GM21717 (cell line): ENCODE results near the gene XPO6.

ENCODE experiments used
- ATAC-seq: cut with Tn5 transposase; IDR thresholded peaks from one replicate; pipeline ENCODE4 v1.9.1; 2021; ENCODE audit warnings: mild to moderate bottlenecking, moderate library complexity; ENCODE audit not compliant: unreplicated experiment

Gene XPO6

DNA sequence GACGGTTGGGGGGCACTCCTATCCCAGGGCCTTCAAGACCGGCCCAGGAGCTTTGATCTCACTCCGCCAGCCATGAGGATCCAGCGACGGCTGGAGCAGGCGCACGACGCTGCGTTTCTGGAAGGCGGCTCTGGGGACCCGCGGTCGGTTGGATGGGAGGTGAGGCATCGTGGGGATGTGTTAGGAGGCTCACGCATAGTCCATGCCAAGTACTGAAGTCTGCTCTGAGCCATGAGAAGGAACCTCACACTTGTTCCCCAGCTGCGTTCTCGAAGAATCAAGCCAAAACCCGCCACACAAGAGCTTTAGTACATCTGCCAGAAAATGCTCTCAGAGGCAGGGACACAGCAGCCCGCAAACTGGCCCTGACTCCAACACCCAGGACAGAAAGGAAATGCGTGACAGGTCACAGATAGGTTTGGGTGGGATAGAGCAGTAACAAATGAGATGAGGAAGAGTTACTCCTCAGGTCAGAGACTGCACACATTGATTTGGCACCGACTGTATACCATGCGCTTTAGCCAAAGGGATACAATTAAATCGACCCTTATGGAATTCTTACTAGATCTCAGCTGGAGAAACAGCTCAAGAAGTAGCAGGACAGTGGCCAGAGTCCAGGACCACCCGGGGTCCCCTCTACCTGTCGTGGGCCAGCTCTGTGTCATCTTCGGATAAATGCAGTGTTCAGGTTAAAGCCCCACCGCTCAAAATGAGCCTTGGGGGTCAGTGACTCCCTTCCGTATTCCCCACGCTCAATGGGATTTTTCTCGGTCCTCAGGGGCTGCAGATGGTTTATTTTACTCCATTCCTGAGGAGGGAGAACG is 141.6 kb downstream of the XPO6 start:
- no peak for ATAC-seq

DNA sequence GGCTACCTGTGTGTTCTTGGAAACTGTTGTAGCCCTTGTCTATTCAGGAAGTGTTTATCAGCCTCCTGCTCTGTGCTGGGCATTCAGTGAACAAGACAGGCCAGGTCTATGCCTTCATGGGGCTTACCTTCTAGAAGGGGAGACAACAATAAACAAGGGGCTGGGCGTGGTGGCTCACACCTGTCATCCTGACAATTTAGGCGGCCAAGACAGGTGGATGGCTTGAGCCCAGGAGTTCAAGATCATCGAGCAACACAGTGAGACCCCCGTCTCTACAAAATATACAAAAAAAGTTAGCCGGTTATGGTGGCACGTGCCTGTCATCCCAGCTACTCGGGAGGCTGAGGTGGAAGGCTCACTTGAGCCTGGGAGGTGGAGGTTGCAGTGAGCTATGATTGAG is 142.8 kb downstream of the XPO6 start:
- no peak for ATAC-seq

- no peak for ATAC-seq
These were observed 144.0 kb downstream of the XPO6 start for GRCh38 chr16:28067604-28068379.

- no peak for ATAC-seq
These were observed 147.0 kb downstream of the XPO6 start for GRCh38 chr16:28064706-28065249.

DNA sequence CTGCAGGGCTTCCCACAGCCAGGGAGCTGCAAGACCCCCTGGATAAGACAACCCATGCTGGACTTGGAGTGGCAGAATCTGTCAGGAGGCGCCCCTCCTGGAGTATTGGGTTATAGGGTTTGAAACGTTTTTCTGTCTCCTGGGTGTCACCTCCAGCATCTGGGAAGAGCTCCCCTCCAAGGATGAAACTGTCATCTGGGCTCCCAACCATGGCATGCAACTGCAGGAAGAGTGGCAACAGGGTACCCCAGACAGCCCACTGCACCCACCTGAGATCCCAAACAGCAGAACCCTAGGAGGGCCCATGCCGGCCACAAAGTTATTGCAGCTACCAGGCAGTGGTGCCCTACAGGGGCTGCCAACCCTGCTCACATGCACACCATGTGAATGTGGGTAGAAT is 147.6 kb downstream of the XPO6 start:
- ATAC-seq = no peak

- no peak for ATAC-seq
These were observed 148.1 kb downstream of the XPO6 start, which contains the start of gene GSG1L for GRCh38 chr16:28063591-28064061. GSG1L (minus strand) TSS chr16:28063714; CDS start chr16:28063424, 290 bp downstream.

- ATAC-seq = no peak
These were observed 148.8 kb downstream of the XPO6 start for GRCh38 chr16:28062847-28063521.

GRCh38 chr16:28062261-28062846 is 149.4 kb downstream of the XPO6 start:
- ATAC-seq = no peak

DNA sequence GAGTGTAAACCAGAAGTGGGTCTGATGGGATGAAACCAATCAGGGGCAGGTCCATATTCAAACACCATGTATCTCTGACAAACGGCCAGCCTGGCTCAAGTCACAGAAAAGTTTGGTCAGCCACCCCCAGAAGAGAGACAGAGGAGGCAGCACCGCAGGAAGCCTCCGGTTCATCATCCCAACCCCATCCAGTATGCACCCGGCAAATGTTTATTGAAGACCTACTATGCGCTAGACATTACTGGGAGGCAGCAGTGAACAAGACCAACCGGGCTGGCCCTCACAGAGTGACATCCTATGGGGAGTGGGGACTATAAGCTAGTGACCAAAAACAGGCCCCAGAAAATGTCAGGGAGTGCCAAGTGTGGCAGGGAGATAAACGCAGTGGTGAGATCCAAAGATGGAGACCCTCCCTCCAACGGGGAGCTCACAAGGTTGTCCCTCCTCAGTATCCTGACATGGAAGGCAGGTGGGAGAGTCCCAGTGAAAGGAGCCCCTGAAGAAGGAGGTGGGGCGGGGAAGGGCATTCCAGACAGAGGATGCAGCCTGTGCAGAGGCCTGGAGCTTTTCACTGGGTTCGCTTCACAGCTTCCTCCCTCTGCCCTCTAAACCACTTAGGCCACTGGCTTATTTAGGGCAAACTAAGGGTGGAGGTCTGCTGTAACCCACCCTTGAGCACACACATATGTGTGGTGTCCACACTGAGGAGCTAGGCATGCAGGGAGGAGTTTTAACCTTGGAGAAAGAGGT is 150.2 kb downstream of the XPO6 start:
- ATAC-seq = no peak

GRCh38 chr16:28059841-28060575 is 151.8 kb downstream of the XPO6 start:
- no peak for ATAC-seq

DNA sequence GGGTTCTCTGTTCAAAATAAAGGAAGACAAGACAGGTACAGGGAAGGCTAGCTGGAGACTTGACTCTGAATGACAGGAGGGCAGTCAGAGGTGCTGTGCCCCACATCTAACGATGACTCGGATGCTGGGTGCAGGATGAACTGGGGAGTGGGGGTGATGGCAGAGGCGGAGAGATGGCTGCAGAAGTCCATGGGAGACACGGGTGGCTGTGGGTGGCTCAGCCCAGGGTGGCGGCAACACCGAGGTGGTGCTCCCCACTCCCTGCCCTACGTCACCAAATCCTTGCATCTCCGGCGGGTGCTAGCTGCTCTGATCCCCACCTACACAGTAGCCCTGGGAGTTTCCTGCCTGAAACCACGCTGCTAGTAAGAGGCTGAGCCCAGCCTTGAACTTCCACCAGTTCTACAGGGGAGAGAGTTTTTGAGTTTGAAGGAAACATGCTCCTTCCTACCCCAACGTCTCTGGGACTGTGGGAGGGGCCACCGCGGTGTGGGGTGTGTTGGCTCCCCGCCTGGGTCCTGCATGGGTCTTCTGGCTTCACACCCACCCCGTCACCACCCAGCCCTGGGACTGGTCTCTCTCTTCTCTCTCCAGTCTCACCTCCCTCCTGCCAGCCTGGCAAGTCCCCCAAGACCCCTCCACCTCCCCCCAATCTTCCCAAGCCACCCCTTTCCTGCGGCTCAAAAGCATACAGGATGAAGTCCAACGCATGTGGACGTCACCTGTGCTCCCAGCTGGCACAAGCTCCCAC is 152.8 kb downstream of the XPO6 start:
- no peak for ATAC-seq

GRCh38 chr16:28057949-28058348 is 153.8 kb downstream of the XPO6 start:
- ATAC-seq = no peak

DNA sequence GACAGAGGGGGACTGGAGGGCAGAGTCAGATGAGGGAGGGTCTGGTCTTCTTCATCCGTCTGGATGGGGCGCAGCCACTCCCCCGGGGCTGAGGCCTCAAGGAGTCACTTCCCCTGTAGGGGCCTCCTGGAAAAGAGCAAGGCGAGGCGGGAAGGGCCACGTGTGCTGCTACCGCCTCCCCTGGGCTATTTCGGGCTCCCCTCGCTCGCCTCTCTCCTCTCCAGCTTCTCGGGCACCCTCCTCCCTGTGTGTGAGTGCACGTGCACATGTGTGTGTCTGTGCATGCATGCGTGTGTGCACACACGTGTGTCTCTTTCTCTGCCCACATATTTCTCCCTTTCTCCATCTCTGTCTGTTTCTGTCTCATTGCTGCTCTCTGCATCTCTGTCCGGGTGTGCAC is 158.3 kb downstream of the XPO6 start:
- ATAC-seq = no peak

GRCh38 chr16:28052274-28053128 is 159.3 kb downstream of the XPO6 start:
- ATAC-seq = no peak

DNA sequence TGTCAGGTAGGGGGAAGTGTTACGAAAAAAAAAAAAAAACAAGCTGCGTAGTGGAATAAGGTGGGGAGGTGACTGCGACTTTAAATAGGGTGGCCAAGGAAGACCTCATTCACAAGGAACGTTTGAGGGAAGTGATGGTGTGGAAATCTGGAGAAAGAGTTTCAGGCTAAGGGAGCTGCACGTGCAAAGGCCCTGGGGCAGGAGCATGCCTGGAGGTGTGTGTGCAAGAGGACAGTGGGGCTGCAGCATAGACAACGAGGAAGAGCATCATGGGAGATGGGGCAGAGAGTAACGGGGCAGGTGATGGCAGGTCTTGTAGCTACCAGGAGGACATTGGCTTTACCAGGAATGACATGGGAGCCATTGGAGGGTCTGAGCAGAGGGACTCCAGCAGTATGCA is 160.3 kb downstream of the XPO6 start:
- ATAC-seq = no peak
